ENCODE data around the gene AFAP1L1.
"Not testable (repeated sequence)": the region's sequence is repeated elsewhere in the genome, so short reads cannot be mapped to it uniquely, and the experiment has no call there.

The AFAP1L1 gene

DNA sequence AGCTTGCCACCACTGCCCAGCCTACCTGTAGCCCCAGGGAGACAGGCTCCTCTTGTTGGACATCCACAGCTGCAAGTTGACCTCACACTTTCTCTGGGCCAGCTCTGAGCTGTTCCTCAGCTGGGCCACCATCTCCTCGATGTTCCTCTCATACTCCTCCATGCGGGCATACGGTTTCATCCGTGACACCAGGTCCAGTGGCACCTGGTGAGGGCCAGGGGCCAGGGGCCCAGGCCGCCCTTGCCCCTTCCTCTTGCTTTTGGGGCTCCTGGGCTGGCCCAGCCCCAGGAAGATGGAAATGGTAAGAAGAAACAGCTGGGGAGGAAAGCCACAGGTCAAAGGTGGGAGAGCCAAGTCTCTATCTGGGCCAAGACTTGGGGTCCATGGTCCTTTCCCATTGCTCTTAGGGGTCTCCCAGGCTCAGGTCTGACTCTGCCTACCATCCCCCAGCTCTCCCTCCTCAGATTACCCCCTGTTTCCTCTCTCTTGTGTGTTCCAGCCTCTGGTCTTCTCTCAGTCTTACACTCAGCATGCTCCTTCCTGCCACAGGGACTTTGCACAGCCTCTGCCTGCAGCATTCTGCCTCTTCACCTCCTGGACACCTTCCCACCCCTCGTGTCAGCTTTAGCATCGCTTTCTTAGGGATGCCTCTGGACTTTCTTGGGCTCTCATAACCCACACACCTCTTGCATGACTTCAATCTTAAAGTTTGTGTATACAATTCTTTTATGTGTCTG lies 105.2 kb downstream of the AFAP1L1 start:
- DNase-seq, result no peak

DNA sequence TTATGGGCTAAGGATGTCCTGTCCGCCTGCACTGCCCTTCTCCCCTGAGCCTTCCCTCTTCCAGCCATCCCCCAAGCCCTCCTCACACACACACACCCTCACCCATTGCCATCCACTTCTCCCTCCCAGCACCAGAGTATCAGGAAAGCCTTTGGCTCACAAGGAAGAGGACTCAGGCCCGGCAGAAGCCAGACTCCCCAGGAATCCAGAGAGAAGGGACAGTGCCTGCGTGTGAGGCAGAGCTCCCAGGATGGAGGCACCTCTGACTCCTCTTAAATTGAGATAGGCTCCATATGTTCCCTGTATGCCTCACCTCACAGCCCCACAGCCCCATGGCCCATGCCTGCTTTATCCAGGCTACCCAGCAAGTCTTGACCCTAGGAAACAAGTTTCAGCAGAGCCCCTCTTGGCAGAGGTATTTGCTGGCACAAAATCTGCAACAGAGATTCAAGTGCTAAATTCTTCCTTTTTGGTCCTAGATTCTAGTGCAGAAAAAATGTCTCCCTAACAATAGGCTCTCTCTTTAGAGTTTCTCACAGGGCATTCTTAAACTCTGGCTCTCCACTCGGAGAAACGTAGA lies 106.7 kb downstream of the AFAP1L1 start:
- no peak for DNase-seq

DNA sequence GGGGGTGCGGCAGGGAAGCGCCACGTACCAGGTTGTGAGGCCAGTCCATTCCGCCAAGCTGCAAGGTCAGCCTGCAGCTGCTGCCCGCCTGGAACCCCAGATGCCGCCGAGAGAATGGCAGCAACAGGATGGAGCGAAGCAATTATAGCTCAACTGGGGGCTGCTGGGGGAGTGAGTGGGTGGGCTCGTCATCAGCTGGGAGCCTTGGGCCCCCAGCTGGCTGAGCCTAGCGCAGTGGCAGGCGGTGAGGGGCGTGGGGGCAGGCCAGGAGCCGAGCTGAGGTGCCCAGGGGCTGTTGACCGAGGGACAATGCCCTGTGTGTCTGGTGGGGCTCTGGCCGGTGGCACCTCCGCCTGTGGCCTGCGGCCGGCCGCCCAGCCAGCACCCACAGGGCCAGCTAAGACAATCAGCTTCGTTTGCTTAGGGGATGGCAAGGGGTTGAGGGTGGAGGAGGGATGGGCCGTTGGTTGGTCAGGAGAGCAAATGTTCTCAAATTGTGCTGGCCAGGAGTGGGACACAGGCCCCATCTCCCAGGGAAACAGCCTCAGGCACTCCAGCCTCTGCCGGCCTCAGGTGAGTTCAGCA lies 107.6 kb downstream of the AFAP1L1 start, which contains the start of gene IL17B:
TSS of gene IL17B (minus strand) at position 116 of the 585 bp plus-strand sequence. CDS start at position 49, 67 bp downstream.
- no peak for DNase-seq

DNA sequence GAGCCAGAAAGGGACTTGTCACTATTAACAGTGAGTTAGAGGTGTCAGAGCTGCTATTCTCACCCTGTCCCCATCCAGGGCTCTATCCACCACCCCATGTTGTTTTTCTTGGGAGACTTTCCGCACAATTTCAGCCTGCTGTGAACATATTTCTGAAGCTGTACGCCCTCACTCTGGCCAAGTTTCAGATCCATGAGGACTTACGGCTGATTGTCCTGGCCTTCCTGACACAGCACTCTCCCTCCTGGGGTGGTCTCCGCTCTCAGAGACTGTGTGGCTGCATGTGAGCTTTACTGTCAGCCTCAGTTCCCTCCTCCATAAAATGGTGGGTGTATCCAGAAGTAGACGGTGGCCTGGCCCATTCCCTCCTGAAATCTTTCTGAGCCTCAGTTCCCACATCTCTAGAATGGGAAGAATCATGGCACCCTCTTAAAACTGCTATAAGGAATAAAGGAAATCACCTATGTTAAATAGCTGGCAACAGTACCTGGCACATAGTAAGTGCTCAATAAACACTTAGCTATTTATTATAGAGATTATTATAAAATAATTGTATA lies 108.2 kb downstream of the AFAP1L1 start:
- no peak for DNase-seq

DNA sequence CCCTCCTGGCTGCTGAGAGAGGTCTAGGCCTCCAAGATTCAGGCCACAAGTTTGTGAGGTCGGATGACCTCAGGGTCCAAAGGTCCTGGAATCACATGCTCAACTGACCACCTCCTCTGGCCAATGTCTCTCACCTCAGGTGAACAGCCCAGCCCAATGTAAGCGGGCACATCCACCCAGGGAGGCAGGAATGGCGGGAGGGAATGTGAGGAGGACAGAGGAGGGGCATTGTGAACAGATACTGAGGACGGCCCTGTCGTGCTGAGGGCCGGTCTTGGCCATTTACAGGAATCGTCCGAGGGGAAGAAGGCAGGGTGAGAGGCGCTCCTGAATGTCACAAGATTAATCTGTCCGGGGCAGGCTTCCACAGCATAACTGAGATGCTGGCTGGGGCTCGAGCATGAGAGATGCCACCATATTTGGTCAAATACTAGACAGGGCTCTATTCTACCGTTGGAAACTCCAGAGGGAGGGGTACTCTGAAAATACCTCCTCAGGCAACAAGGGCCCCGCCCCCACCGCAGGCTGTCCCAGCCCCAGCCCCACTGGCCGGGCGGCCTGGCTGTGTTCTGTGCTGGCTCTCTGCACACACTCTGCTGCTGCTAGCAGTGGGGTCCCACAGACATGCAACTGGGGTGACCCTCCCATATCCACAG lies 108.9 kb downstream of the AFAP1L1 start:
- DNase-seq, result no peak

DNA sequence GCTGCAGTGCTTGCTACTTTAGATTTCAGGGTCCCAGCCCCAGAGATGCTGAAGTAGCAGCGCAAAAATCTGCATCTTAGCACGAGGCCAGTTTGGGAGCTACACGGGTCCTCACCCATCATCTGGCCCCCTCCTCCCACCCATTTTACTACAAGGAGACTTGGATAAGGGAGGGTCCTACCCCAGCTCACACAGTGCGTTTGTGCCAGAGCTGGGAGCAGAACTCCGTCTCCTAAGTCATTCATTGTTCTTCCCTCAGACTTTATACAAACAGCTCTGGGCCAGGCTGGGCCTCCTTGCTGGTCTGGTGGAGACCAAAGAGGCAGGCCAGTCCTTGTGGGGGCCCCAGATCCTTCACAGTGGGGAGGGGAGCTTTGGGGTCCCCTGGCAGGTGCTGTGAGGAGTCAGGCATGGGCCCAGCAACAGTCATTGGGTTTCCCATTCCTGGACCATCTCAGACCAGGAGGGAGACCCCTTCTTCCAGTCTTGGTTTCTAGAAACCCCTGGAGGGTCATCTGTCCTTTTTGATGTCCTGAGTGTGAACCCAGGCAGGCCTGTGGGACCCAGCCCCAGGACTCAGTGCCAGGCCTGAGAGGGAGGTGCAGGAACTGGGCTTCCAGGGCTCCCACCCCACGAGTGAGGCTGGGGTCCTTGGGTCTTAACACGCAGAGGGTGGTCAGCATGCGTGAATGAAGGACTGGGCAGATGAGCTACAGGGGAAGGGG lies 109.8 kb downstream of the AFAP1L1 start:
- DNase-seq, result no peak

DNA sequence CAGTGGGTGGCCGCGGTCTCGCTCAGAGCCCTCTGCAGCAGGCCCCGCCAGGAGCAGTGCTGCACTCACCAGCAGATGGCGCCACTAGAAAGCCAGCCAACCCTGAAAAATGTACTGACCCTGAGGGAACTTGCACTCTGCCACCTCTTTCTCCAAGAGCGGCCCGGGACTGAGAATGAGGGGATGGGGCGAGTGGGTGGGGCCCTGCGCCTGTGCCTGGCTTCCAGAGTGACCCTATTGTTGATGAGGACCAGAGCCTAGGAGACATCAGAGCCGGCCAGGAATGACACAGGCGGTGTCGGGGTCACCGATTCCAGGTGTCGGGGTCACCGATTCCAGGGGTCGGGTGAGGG lies 110.3 kb downstream of the AFAP1L1 start:
- peak; percentile 21 for DNase-seq

DNA sequence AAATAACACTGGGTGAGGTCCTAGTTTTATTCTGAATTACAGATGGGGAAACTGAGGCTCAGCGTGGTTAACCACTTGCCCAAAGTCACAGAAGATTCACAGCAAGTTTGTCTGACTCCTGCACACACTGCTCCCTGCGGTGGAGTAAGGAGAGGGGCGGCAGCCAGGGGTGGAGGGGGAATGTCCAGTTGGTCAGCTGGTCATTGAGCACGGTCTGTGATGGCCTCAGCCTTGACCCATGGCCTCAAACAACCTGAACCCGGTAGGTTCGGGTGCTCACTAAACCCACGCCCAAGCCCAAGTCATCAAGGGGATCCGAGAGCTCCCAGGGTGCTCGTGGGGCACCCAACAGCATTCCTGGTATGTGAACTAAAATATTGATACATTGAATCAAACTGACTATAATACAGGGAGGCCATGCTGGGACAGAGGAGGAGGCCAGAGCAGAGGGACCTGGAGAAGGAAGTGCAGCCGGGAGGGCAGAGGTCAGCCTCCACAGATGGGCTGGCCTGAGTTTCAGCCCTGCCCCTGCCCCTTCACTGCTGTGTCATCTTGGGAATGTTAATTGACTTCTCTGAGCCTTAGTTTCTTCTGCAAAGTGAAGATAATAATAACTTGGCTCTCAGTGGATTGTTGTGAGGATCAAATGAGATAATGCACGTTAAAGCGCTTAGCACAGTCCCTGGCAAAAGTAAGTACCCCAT lies 111.0 kb downstream of the AFAP1L1 start:
- no peak for DNase-seq

DNA sequence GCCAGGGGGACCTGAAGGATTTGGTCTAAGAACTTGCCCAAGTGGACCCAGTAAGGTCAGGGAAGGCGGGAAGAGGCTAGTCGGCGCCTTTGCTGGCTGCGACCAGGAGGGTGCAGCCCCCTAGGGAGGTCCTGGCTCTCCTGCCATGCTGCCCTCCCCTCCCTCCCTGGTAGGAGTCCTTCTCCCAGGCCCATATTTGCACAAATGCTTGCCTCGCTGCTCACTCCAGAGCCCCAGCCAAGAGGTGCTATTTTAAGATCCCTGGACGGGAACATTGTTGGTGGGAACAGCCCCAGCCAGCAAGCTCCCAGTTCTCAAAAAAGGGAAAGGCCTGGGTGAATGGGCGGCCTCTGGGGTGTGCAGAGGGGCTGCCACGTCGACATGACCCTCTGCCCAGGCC lies 111.7 kb downstream of the AFAP1L1 start:
- DNase-seq, result no peak

DNA sequence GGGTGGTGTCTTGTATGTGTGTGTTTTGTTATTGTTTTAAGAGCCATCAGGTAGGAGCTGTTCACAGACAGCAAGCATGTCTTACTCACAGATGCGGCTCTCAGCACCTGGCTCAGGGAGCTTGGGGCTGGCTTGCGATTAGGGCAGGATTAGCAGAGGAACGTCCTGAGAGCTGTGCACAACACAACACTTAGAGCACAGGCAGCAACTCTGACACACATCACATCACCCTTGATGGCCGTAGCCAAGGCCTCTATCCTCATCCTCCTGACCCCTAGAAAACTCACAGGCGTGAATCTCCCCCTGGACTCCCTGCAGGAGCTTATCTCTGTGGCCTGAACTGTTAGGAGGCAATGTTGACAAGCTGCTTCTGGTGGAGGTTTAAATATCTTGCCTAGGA lies 114.5 kb downstream of the AFAP1L1 start:
- no peak for DNase-seq

DNA sequence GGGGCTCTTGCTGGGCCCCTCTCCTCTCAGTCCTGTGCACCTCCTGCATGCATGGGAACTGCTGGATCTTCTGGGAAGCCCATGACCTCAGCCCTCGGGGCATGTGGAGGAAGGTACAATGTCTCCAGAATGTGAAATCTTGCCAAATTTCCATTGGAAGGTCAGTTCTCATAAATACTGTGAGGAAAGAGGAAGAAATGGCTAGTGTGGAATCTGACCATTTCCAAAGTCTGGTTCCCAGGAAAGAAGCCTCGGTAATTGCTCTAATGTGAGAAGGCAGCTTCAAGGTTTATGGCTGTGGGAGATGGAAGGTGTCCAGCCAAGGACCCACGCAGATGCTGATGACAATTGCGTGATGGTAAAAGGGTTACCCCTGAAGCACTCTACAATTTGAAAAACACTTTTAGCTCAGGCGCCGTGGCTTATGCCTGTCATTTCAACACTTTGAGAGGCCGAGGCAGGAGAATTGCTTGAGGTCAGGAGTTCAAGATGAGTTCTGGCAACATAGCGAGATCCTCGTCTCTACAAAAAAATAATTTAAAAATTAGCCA lies 115.5 kb downstream of the AFAP1L1 start:
- no peak for DNase-seq

DNA sequence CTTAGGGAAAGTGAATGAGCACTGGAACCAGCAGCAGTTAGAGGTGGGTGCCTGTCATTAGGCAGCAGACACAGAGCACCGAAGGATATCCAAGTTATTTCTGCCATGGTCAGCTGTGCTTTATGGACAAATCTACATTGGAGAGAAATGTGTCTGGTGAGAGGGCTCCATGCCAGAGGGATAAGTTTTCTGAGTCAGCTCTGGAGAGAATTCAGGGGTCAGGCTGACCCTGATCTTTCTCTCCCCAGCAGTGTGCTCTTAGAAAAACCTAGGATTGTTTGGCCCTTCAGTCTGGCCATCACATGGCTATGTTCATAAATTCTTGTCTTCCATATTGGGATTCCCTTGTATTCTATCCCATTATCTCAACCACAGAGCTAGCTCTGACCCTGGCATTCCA lies 116.3 kb downstream of the AFAP1L1 start:
- no peak for DNase-seq

DNA sequence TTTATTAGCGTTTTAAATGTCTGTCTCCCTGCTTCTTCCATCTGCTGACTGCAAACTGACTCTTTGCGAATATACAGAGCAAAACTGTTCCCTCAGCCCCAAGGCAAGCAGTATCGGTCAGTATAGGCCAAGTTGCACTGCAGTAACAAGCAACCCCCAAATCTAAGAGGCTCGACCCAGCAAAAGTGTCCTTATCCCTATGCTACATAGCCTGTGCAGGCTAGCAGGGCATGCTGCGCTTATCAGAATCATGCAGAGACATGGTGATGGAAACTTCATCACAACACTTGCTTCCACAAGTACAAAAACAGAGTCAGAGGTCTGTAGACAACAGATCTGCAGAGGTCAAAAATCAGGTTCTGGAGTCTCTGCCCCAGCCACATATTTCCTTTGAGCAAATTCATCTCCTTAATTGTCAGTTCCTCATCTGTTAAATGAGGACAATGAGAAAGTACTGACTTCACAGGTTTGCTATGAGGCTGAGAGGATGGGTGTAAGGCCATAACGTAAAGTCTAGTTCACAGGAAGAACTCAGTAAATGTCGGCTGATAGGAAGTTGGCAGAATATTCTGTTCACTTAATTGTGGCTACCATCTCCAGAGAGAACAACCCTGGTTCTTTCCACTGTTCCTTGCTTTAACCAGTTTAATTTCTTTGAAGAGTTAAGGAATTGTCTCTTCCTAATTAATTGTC lies 117.0 kb downstream of the AFAP1L1 start:
- no peak for DNase-seq

DNA sequence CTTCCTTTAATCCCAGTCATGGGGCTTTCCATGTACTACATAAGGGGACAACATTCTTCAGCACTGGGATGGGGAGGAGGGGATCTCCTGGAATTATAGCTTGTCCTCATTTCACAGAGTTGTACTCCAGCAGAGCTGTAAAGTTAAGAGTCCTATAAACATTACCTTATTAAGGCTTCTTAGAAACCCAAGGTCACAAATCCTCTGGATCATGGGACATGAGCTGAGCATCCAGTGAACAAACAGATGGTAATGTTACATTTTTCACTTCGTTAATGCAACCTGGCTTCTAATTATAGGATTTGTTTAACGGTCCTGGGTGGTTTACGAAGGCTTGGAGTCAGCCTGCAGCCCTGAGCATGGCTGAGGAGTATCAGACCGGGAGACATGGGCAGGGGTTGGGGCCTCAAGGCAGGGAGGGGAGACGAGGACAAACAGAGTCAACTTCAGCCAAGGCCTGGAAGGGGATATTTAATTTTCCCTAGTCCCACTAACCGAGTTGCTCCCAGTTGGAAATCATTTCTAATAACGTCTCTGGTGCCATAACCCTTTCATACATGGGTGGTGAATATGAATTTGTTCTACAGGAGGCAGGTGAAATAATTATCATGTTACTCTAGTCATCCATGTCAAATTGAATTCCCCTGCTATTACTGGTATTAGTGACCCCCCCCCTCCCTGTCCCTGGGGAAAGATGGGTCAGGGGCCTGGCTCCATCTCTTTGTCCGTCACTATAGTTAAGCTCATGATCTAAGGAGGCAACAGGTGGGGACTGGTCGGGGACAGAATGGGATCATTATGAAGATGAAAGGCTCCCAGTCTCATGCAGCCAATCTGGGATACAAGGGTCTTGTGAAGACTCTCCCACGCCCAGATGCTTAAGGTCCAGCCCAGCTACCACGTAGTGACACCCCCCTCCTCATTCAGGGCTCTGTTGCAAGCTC lies 118.2 kb downstream of the AFAP1L1 start:
- no peak for DNase-seq

DNA sequence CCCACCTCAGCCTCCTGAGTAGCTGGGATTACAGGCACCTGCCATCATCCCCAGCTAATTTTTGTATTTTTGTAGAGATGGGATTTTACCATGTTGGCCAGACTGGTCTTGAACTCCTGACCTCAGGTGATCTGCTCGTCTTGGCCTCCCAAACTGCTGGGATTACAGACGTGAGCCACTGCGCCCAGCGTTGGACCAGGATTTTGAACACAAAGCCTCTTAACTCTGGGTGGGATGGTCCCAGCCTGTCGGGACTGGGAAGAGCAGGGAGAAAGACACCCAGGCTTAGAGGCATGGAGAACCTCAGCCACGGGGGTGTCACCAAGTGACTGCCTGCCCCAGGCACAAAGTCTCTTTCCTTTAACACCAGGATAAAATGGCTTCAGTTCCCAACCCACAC lies 119.4 kb downstream of the AFAP1L1 start:
- not testable (repeated sequence) for DNase-seq
